Measurements from ENCODE around the gene CDYL2. TPM values are rescaled to one million over a fixed set of nuclear protein-coding genes. Genes with fewer than 3 reads are reported as not detected.

CDYL2 gene
- total RNA-seq, 2 experiments from 2014 or later: 10.4 to 11.4 TPM

GRCh38 chr16:80670170-80670865 lies 134.1 kb downstream of the CDYL2 start:
- ChIA-PET CTCF (no interaction called here), POLR2A (interaction anchor here (1.0 kb wide), 1 partner anchor 90 kb away, joined by 3 read pairs; no protein-coding TSS in a partner anchor)
- peaks cover 13% of the 10 kb centered on the region for H3K4me1 Mint-ChIP-seq (ENCODE audit: low read depth)
- DNase-seq: peak; percentile 61
- peak overlapping the region; percentile 44 for H3K27ac Mint-ChIP-seq
- TF ChIP-seq CTCF (IDR thresholded peaks at IDR 0.05): no peak
- peaks cover 5% of the 10 kb centered on the region for H3K36me3 Mint-ChIP-seq (ENCODE audit: low read depth)
- no peaks in the 10 kb centered on the region for H3K27me3 Mint-ChIP-seq
- ATAC-seq: peak; percentile 74
- no peak overlapping the region for H3K4me3 Mint-ChIP-seq
- intact Hi-C loops (cut with micrococcal nuclease): no loop called here
- peaks cover 8% of the 10 kb centered on the region for H3K9me3 Mint-ChIP-seq

GRCh38 chr16:80669673-80670072 lies 134.7 kb downstream of the CDYL2 start:
- TF ChIP-seq CTCF (IDR thresholded peaks at IDR 0.05): no peak
- ChIA-PET POLR2A (interaction anchor here (1.0 kb wide), 1 partner anchor 89 kb away, joined by 3 read pairs; no protein-coding TSS in a partner anchor), CTCF (no interaction called here)
- Mint-ChIP-seq H3K36me3 (ENCODE audit: low read depth) (peaks cover 5% of the 10 kb centered on the region), H3K4me1 (ENCODE audit: low read depth) (peaks cover 13% of the 10 kb centered on the region), H3K27ac (peak overlapping the region; percentile 44), H3K9me3 (peaks cover 8% of the 10 kb centered on the region), H3K27me3 (no peaks in the 10 kb centered on the region), H3K4me3 (no peak overlapping the region)
- ATAC-seq (no peak), DNase-seq (no peak)
- intact Hi-C loops (cut with micrococcal nuclease): no loop called here

DNA sequence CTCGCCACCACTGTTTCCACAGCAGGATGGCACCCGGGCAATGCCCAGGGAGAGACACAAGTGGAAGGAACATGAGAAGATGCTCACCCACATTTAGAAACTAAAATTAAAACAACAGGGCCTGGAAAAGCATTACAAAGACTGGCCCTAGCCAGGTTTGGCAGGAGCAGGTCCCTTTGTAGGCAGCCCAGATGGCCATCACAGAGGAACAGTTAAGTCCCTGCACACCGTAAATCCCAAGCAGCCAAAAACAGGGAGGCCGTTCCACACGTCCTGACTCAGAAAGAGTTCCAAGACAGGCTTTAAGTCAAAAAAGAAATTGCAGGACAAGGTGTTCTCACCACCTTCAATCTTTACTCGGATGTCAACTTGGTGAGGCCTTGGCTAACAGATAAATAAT lies 136.5 kb downstream of the CDYL2 start:
- Mint-ChIP-seq H3K4me1 (ENCODE audit: low read depth) (peaks cover 13% of the 10 kb centered on the region), H3K27ac (no peak overlapping the region), H3K27me3 (no peaks in the 10 kb centered on the region), H3K9me3 (peaks cover 8% of the 10 kb centered on the region), H3K4me3 (no peak overlapping the region), H3K36me3 (ENCODE audit: low read depth) (peaks cover 5% of the 10 kb centered on the region)
- ChIA-PET POLR2A (no interaction called here), CTCF (no interaction called here)
- intact Hi-C loops (cut with micrococcal nuclease): no loop called here
- ATAC-seq: no peak
- no peak for DNase-seq
- TF ChIP-seq CTCF (IDR thresholded peaks at IDR 0.05): no peak

DNA sequence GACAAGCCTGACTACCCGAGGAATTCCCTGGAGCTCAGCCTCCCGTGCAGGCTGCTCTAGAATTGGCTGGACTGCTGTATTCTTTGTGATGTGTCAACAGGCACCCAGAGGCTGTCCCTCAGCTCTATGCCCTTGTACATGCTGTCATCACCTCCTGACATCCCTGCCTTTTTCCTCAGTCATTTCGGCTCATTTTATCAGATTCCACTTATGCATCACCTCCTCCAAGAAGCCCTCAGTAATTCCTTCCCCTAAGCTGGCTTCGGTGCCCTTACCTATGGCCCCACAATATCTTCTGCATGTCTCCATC lies 137.2 kb downstream of the CDYL2 start:
- Mint-ChIP-seq H3K36me3 (ENCODE audit: low read depth) (peaks cover 5% of the 10 kb centered on the region), H3K9me3 (peaks cover 8% of the 10 kb centered on the region), H3K4me1 (ENCODE audit: low read depth) (peaks cover 13% of the 10 kb centered on the region), H3K27ac (no peak overlapping the region), H3K27me3 (no peaks in the 10 kb centered on the region), H3K4me3 (no peak overlapping the region)
- no peak for ATAC-seq
- no peak for DNase-seq
- TF ChIP-seq CTCF (IDR thresholded peaks at IDR 0.05): no peak
- intact Hi-C loops (cut with micrococcal nuclease): no loop called here
- POLR2A ChIA-PET: no interaction called here
- CTCF ChIA-PET: no interaction called here

DNA sequence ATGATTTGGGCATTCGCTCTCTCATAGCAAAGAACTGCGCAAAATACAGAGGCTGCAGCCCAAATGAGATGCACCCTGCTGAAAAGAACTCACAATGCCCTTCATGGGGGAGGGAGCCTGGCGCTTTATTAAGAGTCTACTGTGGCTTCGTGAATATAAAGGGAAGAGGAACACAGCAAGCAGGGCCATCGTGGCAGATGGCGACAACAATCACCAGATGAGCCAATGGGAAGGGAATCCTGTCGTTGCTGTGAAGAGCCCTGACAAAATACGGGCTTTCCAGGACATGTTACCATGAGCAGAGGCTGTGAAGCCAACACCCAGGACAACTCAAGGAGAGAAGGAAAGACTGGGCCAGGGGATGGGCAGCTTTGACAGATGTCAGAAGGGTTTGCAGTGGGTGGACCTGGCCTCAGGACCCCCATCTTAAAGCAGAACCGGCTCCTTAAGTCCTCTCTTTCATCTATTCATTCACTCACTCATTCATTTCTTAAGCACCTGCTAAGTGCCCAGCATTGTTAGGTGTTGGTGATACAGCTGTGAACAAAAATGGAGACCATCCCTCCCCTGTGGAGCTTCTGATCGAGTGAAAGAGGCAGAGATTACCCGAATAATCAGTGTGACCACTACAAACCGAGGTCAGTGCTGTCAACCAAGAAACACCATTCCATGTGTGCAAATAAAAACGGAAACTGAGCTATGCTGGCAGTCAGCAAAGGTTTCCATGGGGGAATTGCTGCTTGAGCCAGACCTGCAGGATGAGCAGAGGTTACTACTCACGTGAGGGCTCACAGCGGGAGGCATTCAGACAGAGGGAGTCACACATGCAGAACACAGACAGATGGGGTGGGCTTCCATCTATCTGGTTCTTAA lies 137.8 kb downstream of the CDYL2 start:
- intact Hi-C loops (cut with micrococcal nuclease): no loop called here
- no peak overlapping the region for H3K4me3 Mint-ChIP-seq
- ChIA-PET POLR2A (no interaction called here), CTCF (interaction anchor here (0.7 kb wide), 1 partner anchor 86 kb away, joined by 3 read pairs; no protein-coding TSS in a partner anchor)
- no peak for TF ChIP-seq CTCF (IDR thresholded peaks at IDR 0.05)
- peaks cover 8% of the 10 kb centered on the region for H3K9me3 Mint-ChIP-seq
- peaks cover 5% of the 10 kb centered on the region for H3K36me3 Mint-ChIP-seq (ENCODE audit: low read depth)
- DNase-seq: no peak
- peaks cover 13% of the 10 kb centered on the region for H3K4me1 Mint-ChIP-seq (ENCODE audit: low read depth)
- no peak for ATAC-seq
- no peak overlapping the region for H3K27ac Mint-ChIP-seq
- H3K27me3 Mint-ChIP-seq: no peaks in the 10 kb centered on the region
